ENCODE data around the gene GPBP1.

The GPBP1 gene

GRCh38 chr5:57209316-57210040 lies 35.6 kb downstream of the GPBP1 start:
- DNase-seq (ENCODE audit: extremely low read depth in 1 of 2, low read depth in 1 of 2) = no peak

DNA sequence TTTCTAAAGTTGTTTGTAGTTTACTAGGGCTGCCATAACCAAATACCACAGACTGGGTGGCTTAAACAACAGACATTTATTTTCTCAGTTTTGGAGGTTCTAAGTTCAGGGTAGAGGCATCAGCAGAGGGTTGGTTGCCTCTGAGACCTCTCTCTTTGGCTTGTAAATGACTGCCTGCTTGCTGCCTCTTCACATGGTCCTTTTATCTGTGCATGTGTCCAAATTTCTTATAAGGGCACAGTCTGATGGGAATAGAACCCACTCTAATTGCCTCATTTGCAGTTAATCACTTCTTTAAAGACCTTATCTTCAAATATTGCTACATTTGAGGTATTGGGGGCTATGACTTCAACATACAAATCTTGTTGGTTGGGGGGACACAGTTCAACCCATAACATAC lies 36.8 kb downstream of the GPBP1 start:
- no peak for DNase-seq (ENCODE audit: extremely low read depth in 1 of 2, low read depth in 1 of 2)

DNA sequence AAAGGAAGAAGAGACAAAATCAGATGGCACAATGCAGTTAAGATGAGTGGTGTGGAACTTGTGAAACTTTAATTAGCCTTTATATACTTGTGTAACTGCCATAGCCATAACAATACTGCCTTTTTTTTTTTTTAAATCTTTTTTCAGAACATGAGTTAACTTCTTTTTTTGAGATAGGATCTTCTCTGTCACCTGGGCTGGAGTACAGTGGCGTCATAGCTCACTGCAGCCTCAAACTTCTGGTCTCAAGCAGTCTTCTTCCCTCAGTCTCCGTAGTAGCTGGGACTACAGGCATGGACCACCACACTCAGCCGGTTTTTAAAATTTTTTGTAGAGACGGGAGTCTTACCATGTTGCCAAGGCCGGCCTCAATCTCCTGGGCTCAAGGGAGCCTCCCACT lies 37.2 kb downstream of the GPBP1 start:
- DNase-seq (ENCODE audit: extremely low read depth in 1 of 2, low read depth in 1 of 2) = no peak

- no peak for DNase-seq (ENCODE audit: extremely low read depth in 1 of 2, low read depth in 1 of 2)
Measured at GRCh38 chr5:57215629-57216195, 41.9 kb downstream of the GPBP1 start.

GRCh38 chr5:57216714-57217113 lies 42.9 kb downstream of the GPBP1 start:
- DNase-seq (ENCODE audit: extremely low read depth in 1 of 2, low read depth in 1 of 2) = no peak

DNA sequence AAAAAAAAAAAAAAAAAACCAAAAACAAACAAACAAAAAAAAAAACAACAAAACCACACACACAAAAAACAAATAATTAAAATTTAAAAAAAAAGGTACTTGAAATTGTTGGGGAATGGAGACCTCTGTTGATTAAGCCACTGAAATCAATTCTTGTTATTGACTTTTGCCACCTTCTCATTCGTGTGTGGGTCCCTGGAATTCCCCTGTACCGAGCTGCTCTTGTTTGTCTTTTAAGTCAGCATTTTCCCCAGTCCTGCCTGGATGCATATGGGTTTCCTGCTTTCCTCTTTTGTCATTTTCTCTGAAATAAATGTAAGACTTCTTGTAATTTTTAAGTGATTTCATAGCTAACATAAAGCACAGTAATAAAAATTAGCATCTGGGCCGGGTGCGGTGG lies 45.5 kb downstream of the GPBP1 start:
- DNase-seq (ENCODE audit: extremely low read depth in 1 of 2, low read depth in 1 of 2) = no peak

- no peak for DNase-seq (ENCODE audit: extremely low read depth in 1 of 2, low read depth in 1 of 2)
Measured at GRCh38 chr5:57221049-57221568, 47.2 kb downstream of the GPBP1 start.

- DNase-seq (ENCODE audit: extremely low read depth in 1 of 2, low read depth in 1 of 2) = no peak
Measured at GRCh38 chr5:57225553-57225952, 51.7 kb downstream of the GPBP1 start.

GRCh38 chr5:57229313-57229712 lies 55.5 kb downstream of the GPBP1 start:
- no peak for DNase-seq (ENCODE audit: extremely low read depth in 1 of 2, low read depth in 1 of 2)

- no peak for DNase-seq (ENCODE audit: extremely low read depth in 1 of 2, low read depth in 1 of 2)
Measured at GRCh38 chr5:57231607-57232006, 57.7 kb downstream of the GPBP1 start.

DNA sequence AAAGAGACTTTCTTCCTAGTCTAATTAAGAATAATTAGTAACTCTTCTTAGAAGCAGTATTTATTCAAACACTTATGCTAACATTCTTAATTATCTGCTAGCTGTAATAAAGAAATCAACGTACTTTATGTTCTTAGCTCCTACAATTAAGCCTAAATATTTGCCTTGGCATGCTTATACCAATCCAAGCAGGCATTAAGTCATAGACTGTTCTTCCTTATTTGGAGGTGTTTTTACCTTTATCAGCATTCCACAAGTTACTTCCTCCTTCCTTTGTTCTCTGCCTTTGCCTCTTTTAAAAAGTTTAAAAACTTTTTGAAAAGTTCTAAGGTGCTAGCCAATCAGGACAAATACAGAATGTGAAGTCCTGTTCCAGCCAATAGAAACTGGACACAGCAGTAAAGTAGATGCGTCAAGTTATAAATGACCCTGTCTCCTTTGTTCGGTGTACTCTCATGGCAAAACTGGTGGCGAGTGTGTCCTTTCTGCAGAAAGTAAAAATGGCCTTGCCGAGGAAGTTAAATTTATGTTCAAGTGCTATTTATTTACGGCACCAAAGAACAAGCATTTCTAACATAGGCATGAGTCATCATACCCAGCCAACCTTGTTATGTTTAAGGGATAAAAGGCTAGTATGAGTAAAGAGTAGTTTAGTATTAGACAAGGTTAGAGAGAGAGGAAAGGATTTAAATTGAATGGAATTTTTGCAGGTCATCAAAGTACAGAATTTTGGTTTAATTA lies 58.6 kb downstream of the GPBP1 start:
- no peak for DNase-seq (ENCODE audit: extremely low read depth in 1 of 2, low read depth in 1 of 2)

DNA sequence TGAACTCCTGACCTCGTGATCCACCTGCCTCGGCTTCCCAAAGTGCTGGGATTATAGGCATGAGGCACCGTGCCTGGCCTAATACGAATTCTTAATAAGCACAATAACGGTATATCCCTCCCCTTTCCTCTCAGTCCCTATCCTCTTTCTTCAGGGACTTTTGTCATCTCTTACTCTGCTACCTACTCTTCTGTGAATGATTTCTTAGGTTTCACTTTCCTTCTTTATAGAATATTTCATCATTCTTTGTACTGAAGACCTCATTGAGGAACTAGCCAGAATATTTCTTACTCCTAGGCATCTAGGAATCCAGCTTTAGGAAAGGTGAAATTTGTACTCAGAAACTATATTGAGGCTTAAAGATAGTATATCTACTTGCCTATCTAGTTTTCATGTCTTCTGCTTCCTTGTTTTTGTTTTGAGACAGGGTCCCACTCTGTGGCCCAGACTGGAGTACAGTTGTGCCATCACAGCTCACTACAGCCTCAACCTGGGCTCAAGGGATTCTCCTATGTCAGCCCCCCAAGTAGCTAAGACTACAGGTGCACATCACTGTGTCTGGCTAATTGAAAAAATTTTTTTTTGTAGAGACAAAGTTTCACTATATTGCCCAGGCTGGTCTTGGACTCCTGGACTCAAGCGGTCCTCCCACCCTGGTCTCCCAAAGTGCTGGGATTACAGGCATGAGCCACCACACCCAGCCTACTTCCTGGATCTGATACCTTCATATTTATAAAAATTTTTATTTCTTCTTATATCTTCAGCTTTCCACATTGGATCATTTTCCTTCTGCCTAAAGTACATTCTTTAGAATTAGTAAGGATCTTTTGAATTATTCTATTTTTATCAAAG lies 69.7 kb downstream of the GPBP1 start:
- DNase-seq (ENCODE audit: extremely low read depth in 1 of 2, low read depth in 1 of 2) = no peak

DNA sequence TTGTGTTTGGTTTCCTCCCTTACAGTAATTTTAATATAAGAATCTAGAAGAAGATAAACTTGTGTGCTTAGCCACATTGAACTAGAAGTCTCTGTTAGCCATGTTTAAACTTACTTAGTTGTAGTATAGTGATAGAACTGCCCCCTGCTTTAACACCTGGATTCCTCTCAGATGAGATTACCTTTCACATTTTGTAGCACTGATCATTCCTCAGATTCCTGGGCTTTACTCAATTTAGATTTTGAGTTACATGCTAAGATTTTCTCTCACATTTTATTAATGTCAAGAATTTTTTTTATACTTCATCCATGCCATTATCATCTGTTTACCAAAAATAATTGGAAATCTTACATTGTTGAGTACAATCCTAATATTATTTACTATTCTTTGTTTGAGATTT lies 70.5 kb downstream of the GPBP1 start:
- no peak for DNase-seq (ENCODE audit: extremely low read depth in 1 of 2, low read depth in 1 of 2)

GRCh38 chr5:57246426-57246825 lies 72.6 kb downstream of the GPBP1 start:
- no peak for DNase-seq (ENCODE audit: extremely low read depth in 1 of 2, low read depth in 1 of 2)

DNA sequence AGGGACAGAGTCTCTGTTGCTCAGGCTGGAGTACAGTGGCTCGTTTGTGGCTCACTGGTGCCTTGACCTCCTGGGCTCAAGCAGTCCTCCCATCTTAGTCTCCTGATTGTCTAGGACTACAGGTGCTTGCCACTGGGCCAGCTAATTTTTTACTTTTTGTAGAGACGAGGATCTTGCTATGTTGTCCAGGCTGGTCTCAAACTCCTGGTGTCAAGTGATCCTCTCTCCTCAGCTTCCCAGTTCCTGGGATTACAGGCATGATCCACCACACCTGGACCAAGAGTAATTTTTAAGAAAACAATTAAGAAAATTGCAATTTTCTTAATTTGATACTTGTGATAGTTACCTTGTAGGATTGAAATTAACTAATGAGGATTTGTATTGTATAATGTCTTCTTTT lies 73.9 kb downstream of the GPBP1 start:
- no peak for DNase-seq (ENCODE audit: extremely low read depth in 1 of 2, low read depth in 1 of 2)

DNA sequence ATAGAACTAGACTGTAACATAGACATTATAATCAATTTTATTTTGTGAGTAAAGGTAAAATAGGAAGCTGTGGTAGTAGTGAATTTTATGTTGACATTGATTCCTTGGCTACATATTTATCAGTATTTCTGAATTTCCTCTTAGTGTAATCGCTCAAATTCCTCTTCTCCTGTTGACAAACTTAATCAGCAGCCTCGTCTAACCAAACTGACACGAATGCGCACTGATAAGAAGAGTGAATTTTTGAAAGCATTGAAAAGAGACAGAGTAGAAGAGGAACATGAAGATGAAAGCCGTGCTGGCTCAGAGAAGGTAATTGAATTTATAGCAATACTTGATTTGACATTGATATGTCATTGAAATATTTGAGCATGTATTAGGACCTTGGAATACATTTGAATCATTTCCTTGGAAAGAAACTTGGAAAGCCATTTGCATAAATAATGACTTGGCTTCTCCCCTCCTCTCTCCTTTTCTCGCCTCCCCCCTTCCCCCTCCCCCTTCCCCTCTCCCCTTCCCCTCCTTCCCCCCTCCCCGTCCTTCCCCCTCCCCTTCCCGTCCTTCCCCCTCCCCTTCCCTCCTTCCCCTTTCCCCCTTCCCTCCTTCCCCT lies 75.5 kb downstream of the GPBP1 start:
- no peak for DNase-seq (ENCODE audit: extremely low read depth in 1 of 2, low read depth in 1 of 2)

DNA sequence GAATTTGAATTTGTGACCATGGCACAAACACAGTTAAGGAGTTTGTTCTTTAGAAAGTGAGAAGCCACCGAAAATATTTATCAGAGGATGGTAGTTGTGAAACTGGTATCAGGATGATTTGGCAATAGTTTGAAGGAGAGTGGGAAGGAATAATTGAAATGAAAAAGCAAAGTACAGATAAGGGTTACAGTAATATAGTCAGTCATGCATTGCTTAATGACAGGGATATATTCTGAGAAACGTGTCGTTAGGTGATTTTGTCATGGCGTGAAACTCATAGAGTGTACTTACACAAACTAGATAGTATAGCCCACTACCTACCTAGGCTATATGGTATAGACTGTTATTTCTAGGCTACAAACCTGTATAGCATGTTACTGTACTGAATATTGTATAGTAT lies 84.2 kb downstream of the GPBP1 start:
- no peak for DNase-seq (ENCODE audit: extremely low read depth in 1 of 2, low read depth in 1 of 2)

DNA sequence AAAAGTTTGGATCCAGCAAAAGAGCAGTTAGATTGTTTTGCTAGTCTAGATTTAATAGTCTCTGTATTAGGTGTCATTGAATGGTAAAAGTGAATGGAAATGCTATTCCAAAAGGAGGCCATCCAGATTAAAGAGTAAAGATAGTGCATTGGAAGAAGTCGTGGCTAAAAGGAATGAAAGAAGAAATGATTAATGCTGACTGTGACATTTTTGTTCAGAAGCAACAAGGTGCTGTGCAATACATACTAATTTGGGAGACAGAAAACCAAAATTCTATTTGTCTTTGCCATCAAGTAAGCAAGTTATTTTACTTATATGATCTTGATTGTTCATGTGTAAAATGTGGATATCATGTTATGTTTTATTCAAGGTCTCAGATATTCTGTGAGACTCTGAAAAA lies 85.1 kb downstream of the GPBP1 start:
- DNase-seq (ENCODE audit: extremely low read depth in 1 of 2, low read depth in 1 of 2) = no peak

- DNase-seq (ENCODE audit: extremely low read depth in 1 of 2, low read depth in 1 of 2) = no peak
Measured at GRCh38 chr5:57259704-57260103, 85.8 kb downstream of the GPBP1 start.

DNA sequence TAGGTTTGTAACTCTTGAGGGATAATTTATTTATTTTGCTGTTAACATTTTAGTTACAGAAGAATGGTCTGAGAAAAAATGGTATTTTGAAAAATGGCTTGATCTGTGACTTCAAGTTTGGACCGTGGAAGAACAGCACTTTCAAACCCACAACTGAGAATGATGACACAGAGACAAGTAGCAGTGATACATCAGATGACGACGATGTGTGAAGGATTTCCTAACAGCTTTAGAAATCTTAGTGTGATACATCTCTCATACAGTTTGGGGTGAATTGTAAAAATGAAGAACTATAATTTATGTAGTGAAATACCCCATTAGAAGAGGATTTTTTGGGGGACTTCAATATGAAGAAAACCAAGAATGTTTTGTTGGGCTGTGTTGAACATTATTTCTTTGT lies 88.7 kb downstream of the GPBP1 start:
- DNase-seq (ENCODE audit: extremely low read depth in 1 of 2, low read depth in 1 of 2) = no peak

GRCh38 chr5:57267805-57268204 lies 93.9 kb downstream of the GPBP1 start:
- no peak for DNase-seq (ENCODE audit: extremely low read depth in 1 of 2, low read depth in 1 of 2)

Measured in activated CD8-positive, alpha-beta memory T cell treated with anti-CD3 and anti-CD28 coated beads for 1 hour (primary cell).